ENCODE results near the gene PNKD.

PNKD gene

DNA sequence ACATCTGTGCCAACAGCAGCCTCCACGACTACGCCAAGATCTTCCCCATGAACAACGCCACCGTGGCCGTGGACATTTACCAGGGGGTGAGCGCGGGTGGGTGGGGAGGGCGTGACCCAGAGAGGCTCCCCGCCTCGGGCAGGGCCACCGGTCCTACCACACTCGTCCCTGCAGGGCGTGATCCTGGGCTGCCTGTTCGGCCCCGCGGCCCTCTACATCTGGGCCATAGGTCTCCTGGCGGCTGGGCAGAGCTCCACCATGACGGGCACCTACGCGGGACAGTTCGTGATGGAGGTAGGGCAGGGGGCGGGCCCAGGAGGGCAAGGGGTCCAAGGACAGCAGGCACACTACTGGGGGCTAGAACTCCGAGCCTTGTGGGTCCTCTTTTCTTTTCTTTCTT, 120.9 kb downstream of the PNKD start:
- no peak overlapping the region for H3K27ac ChIP-seq (ENCODE audit: low read depth, low read length)
- no peak overlapping the region for H3K4me2 ChIP-seq (ENCODE audit: low read depth, low read length, poor library complexity, severe bottlenecking)
- no peak overlapping the region for H3K9ac ChIP-seq (ENCODE audit: low read length)
- H3K4me3 ChIP-seq (ENCODE audit: insufficient read depth, low read length, poor library complexity, severe bottlenecking) = no peak overlapping the region
- H3F3A ChIP-seq (ENCODE audit: insufficient read depth) = no peaks in the 10 kb centered on the region
- TF ChIP-seq CTCF (IDR thresholded peaks at IDR 0.05; ENCODE audit: insufficient read depth, low read length, poor library complexity, severe bottlenecking) (no peak), EZH2phosphoT487 (conservative IDR thresholded peaks at IDR 0.05; ENCODE audit: low read length) (no peak)
- H3K27me3 ChIP-seq (ENCODE audit: low read length) = no peaks in the 10 kb centered on the region
- H4K20me1 ChIP-seq (ENCODE audit: low read depth, low read length) = no peaks in the 10 kb centered on the region
- H3K9me2 ChIP-seq (replicated peaks; ENCODE audit: insufficient read depth, low read length) = no peaks in the 10 kb centered on the region
- H3K9me3 ChIP-seq (ENCODE audit: insufficient read depth, low read length) = no peaks in the 10 kb centered on the region
- no peaks in the 10 kb centered on the region for H3K79me2 ChIP-seq (ENCODE audit: insufficient read depth, low read length)
- H2AFZ ChIP-seq (ENCODE audit: low read depth, low read length, severe bottlenecking) = no peak overlapping the region
- no peaks in the 10 kb centered on the region for H3K36me3 ChIP-seq (ENCODE audit: low read length)

- H3K9me2 ChIP-seq (replicated peaks; ENCODE audit: insufficient read depth, low read length) = no peaks in the 10 kb centered on the region
- no peaks in the 10 kb centered on the region for H3K9me3 ChIP-seq (ENCODE audit: insufficient read depth, low read length)
- no peaks in the 10 kb centered on the region for H3F3A ChIP-seq (ENCODE audit: insufficient read depth)
- no peak overlapping the region for H3K4me3 ChIP-seq (ENCODE audit: insufficient read depth, low read length, poor library complexity, severe bottlenecking)
- H3K79me2 ChIP-seq (ENCODE audit: insufficient read depth, low read length) = no peaks in the 10 kb centered on the region
- no peak overlapping the region for H3K27ac ChIP-seq (ENCODE audit: low read depth, low read length)
- H2AFZ ChIP-seq (ENCODE audit: low read depth, low read length, severe bottlenecking) = no peak overlapping the region
- H3K27me3 ChIP-seq (ENCODE audit: low read length) = no peaks in the 10 kb centered on the region
- no peak overlapping the region for H3K9ac ChIP-seq (ENCODE audit: low read length)
- no peak overlapping the region for H3K4me2 ChIP-seq (ENCODE audit: low read depth, low read length, poor library complexity, severe bottlenecking)
- no peak for TF ChIP-seq EZH2phosphoT487 (conservative IDR thresholded peaks at IDR 0.05; ENCODE audit: low read length)
- no peak for TF ChIP-seq CTCF (IDR thresholded peaks at IDR 0.05; ENCODE audit: insufficient read depth, low read length, poor library complexity, severe bottlenecking)
- no peaks in the 10 kb centered on the region for H4K20me1 ChIP-seq (ENCODE audit: low read depth, low read length)
- no peaks in the 10 kb centered on the region for H3K36me3 ChIP-seq (ENCODE audit: low read length)
These were observed 122.1 kb downstream of the PNKD start for GRCh38 chr2:218392459-218392858.

DNA sequence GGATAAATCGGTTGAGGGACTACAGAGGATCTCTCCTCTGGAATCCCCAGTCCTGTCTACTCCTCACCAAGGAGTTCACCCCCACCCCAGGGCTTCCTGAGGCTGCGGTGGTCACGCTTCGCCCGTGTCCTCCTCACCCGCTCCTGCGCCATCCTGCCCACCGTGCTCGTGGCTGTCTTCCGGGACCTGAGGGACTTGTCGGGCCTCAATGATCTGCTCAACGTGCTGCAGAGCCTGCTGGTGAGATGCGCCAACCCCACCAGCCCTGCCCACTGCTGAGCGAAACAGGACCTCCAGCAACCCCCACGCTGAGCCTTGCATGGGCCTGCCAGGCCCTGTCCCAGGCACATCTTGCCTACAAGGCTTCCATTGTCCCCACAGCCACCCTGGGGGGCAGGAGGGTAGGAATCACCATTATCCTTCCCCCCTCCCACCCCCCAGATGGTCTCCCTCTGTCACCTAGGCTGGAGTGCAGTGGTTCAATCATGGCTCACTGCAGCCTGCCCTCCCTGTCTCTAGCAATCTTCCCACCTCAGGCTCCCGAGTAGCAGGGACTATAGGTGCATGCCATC, 122.7 kb downstream of the PNKD start:
- Histone ChIP-seq H3K9me3 (ENCODE audit: insufficient read depth, low read length) (no peaks in the 10 kb centered on the region), H3K27me3 (ENCODE audit: low read length) (no peaks in the 10 kb centered on the region), H3K79me2 (ENCODE audit: insufficient read depth, low read length) (no peaks in the 10 kb centered on the region), H3K4me2 (ENCODE audit: low read depth, low read length, poor library complexity, severe bottlenecking) (no peak overlapping the region), H3K36me3 (ENCODE audit: low read length) (no peaks in the 10 kb centered on the region), H2AFZ (ENCODE audit: low read depth, low read length, severe bottlenecking) (no peak overlapping the region), H3K9ac (ENCODE audit: low read length) (no peak overlapping the region), H4K20me1 (ENCODE audit: low read depth, low read length) (no peaks in the 10 kb centered on the region), H3F3A (ENCODE audit: insufficient read depth) (no peaks in the 10 kb centered on the region), H3K9me2 (replicated peaks; ENCODE audit: insufficient read depth, low read length) (no peaks in the 10 kb centered on the region), H3K4me3 (ENCODE audit: insufficient read depth, low read length, poor library complexity, severe bottlenecking) (no peak overlapping the region), H3K27ac (ENCODE audit: low read depth, low read length) (no peak overlapping the region)
- TF ChIP-seq EZH2phosphoT487 (conservative IDR thresholded peaks at IDR 0.05; ENCODE audit: low read length) (no peak), CTCF (IDR thresholded peaks at IDR 0.05; ENCODE audit: insufficient read depth, low read length, poor library complexity, severe bottlenecking) (no peak)

Data from SU-DHL-6 (cell line).